GM06990 (cell line): Measurements from ENCODE around the gene SORCS1.

Source experiments
- DNase-seq: peaks from one replicate; pipeline ENCODE4 v3.0.0-alpha.2; 2011; ENCODE audit not compliant: insufficient read length; ENCODE audit errors: extremely low read depth
- H3K27me3 ChIP-seq: replicated peaks from 2 replicates; pipeline ENCODE4 v1.6.0; 2011; ENCODE audit warnings: low read length; ENCODE audit not compliant: control insufficient read depth, insufficient read depth
- H3K36me3 ChIP-seq: 2 replicates; pipeline ENCODE4 v1.5.1; 2011; ENCODE audit warnings: low read length; ENCODE audit not compliant: control insufficient read depth, insufficient read depth
- H3K4me3 ChIP-seq: replicated peaks from 2 replicates; pipeline ENCODE4 v1.5.1; 2011; ENCODE audit warnings: low read depth, mild to moderate bottlenecking, control low read depth, low read length
- CTCF ChIP-seq: IDR thresholded peaks from 2 replicates; pipeline ENCODE4 v1.5.1; 2011; ENCODE audit warnings: low read length, control low read depth, mild to moderate bottlenecking, inconsistent platforms; ENCODE audit not compliant: insufficient read depth, poor library complexity, severe bottlenecking

The SORCS1 gene

GRCh38 chr10:106660550-106660949, 504.0 kb downstream of the SORCS1 start:
- TF ChIP-seq CTCF = no peak
- H3K4me3 ChIP-seq = no peak overlapping the region
- no peaks in the 10 kb centered on the region for H3K36me3 ChIP-seq
- no peaks in the 10 kb centered on the region for H3K27me3 ChIP-seq
- no peak for DNase-seq

GRCh38 chr10:106655636-106656035, 508.9 kb downstream of the SORCS1 start:
- no peak overlapping the region for H3K4me3 ChIP-seq
- no peak for TF ChIP-seq CTCF
- no peak for DNase-seq
- no peaks in the 10 kb centered on the region for H3K36me3 ChIP-seq
- no peaks in the 10 kb centered on the region for H3K27me3 ChIP-seq

- no peaks in the 10 kb centered on the region for H3K27me3 ChIP-seq
- no peak for DNase-seq
- no peak for TF ChIP-seq CTCF
- no peaks in the 10 kb centered on the region for H3K36me3 ChIP-seq
- no peak overlapping the region for H3K4me3 ChIP-seq
These were observed 509.3 kb downstream of the SORCS1 start for GRCh38 chr10:106655165-106655564.

GRCh38 chr10:106652279-106652678, 512.2 kb downstream of the SORCS1 start:
- Histone ChIP-seq H3K27me3 (no peaks in the 10 kb centered on the region), H3K4me3 (no peak overlapping the region), H3K36me3 (no peaks in the 10 kb centered on the region)
- peak; percentile 72 for DNase-seq
- no peak for TF ChIP-seq CTCF

GRCh38 chr10:106648534-106649481, 515.7 kb downstream of the SORCS1 start:
- Histone ChIP-seq H3K36me3 (no peaks in the 10 kb centered on the region), H3K27me3 (no peaks in the 10 kb centered on the region), H3K4me3 (no peak overlapping the region)
- no peak for TF ChIP-seq CTCF
- no peak for DNase-seq

GRCh38 chr10:106643473-106643872, 521.0 kb downstream of the SORCS1 start:
- no peaks in the 10 kb centered on the region for H3K36me3 ChIP-seq
- no peak overlapping the region for H3K4me3 ChIP-seq
- H3K27me3 ChIP-seq = no peaks in the 10 kb centered on the region
- no peak for TF ChIP-seq CTCF
- DNase-seq = no peak
